Smooth muscle cell (in vitro differentiated cells): ENCODE measurements around the gene SUSD3. TPM values are rescaled to one million over a fixed set of nuclear protein-coding genes. Genes with fewer than 3 reads are reported as not detected.

Source experiments
- DNase-seq: peaks from one replicate; lab custom pipeline; 2025; ENCODE audit not compliant: unreplicated experiment; lab: John Stamatoyannopoulos, UW
- H2AFZ ChIP-seq: fragments of 200-600 bp; sonication (generic); 2 replicates; pipeline ENCODE4 v1.6.0; 2016; ENCODE audit warnings: antibody characterized with exemption, low read depth, mild to moderate bottlenecking
- H3F3A ChIP-seq: fragments of 200-600 bp; sonication (generic); 2 replicates; pipeline ENCODE4 v1.6.0; 2017; ENCODE audit warnings: antibody characterized with exemption, low read depth
- H3K27ac ChIP-seq: fragments of 200-600 bp; sonication (generic); 2 replicates; pipeline ENCODE4 v1.5.1; 2016; ENCODE audit warnings: low read depth, mild to moderate bottlenecking
- H3K27me3 ChIP-seq: fragments of 200-600 bp; sonication (generic); 2 replicates; pipeline ENCODE4 v1.6.1; 2016; ENCODE audit warnings: low read depth, mild to moderate bottlenecking
- H3K36me3 ChIP-seq: fragments of 200-600 bp; sonication (generic); 2 replicates; pipeline ENCODE4 v1.5.1; 2016; ENCODE audit warnings: low read depth
- H3K4me1 ChIP-seq: fragments of 200-600 bp; sonication (generic); 2 replicates; pipeline ENCODE4 v1.5.1; 2016; ENCODE audit warnings: low read depth
- H3K4me2 ChIP-seq: fragments of 200-600 bp; sonication (generic); 2 replicates; pipeline ENCODE4 v1.6.0; 2016; ENCODE audit warnings: mild to moderate bottlenecking
- H3K4me3 ChIP-seq: fragments of 200-600 bp; sonication (generic); 2 replicates; pipeline ENCODE4 v1.5.1; 2016; ENCODE audit warnings: mild to moderate bottlenecking
- H3K79me2 ChIP-seq: fragments of 200-600 bp; sonication (generic); 2 replicates; pipeline ENCODE4 v1.6.0; 2016; ENCODE audit warnings: low read depth, mild to moderate bottlenecking
- H3K9ac ChIP-seq: fragments of 200-600 bp; sonication (generic); 2 replicates; pipeline ENCODE4 v1.6.0; 2016; ENCODE audit warnings: low read depth
- H3K9me3 ChIP-seq: fragments of 200-600 bp; sonication (generic); replicated peaks from 2 replicates; pipeline ENCODE4 v1.5.1; 2016; ENCODE audit warnings: low read depth
- H4K20me1 ChIP-seq: fragments of 200-600 bp; sonication (generic); 2 replicates; pipeline ENCODE4 v1.6.0; 2016; ENCODE audit warnings: low read depth
- WGBS: methylation state at CpG from one replicate; pipeline ENCODE4 v1.1.7; 2016; ENCODE audit warnings: low lambda C conversion rate; 5-methylcytosine and 5-hydroxymethylcytosine counted together
- polyA plus RNA-seq: library from polyadenylated mRNA; unstranded; fragments of >200 nt; fragmentation: Nextera tagmentation; extraction: Ambion mirVana; gene quantifications from 2 replicates; pipeline ENCODE4 v1.2.1, GENCODE V29; 2016
- total RNA-seq: library from RNA; depleted of rRNA; stranded (reverse); fragments of >200 nt; gene quantifications from 2 replicates; pipeline ENCODE4 v1.2.3, GENCODE V29; 2014
- TF ChIP-seq, protein P1 (sequence below): fragments of 200-600 bp; sonication (generic); IDR thresholded peaks from 2 replicates; pipeline ENCODE4 v1.5.1; 2017; ENCODE audit warnings: borderline replicate concordance, mild to moderate bottlenecking, antibody characterized with exemption; ENCODE audit not compliant: insufficient read depth, poor library complexity, severe bottlenecking

The SUSD3 gene
- total and polyA plus RNA-seq, 2 experiments from 2014 or later: 0.34 TPM; not detected in 1

- no peaks in the 10 kb centered on the region for H3F3A ChIP-seq
- no peaks in the 10 kb centered on the region for H3K27me3 ChIP-seq
- peaks cover 5% of the 10 kb centered on the region for H3K4me1 ChIP-seq
- no peak for DNase-seq
- H3K79me2 ChIP-seq: no peaks in the 10 kb centered on the region
- 73% methylated on average over 15 of the region's 15 CpGs for WGBS
- no peaks in the 10 kb centered on the region for H4K20me1 ChIP-seq
- H3K9me3 ChIP-seq: no peaks in the 10 kb centered on the region
- no peaks in the 10 kb centered on the region for H3K36me3 ChIP-seq
- no peak overlapping the region for H2AFZ ChIP-seq
- no peak overlapping the region for H3K9ac ChIP-seq
- H3K27ac ChIP-seq: no peak overlapping the region
- TF ChIP-seq, protein P1, sequence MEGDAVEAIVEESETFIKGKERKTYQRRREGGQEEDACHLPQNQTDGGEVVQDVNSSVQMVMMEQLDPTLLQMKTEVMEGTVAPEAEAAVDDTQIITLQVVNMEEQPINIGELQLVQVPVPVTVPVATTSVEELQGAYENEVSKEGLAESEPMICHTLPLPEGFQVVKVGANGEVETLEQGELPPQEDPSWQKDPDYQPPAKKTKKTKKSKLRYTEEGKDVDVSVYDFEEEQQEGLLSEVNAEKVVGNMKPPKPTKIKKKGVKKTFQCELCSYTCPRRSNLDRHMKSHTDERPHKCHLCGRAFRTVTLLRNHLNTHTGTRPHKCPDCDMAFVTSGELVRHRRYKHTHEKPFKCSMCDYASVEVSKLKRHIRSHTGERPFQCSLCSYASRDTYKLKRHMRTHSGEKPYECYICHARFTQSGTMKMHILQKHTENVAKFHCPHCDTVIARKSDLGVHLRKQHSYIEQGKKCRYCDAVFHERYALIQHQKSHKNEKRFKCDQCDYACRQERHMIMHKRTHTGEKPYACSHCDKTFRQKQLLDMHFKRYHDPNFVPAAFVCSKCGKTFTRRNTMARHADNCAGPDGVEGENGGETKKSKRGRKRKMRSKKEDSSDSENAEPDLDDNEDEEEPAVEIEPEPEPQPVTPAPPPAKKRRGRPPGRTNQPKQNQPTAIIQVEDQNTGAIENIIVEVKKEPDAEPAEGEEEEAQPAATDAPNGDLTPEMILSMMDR: no peak
- H3K4me2 ChIP-seq: no peak overlapping the region
- no peak overlapping the region for H3K4me3 ChIP-seq
Measured at GRCh38 chr9:93052791-93053540, 5.5 kb upstream of the SUSD3 start.

- H4K20me1 ChIP-seq: no peaks in the 10 kb centered on the region
- H3K9ac ChIP-seq: no peak overlapping the region
- H3K4me1 ChIP-seq: peaks cover 8% of the 10 kb centered on the region
- H3K4me3 ChIP-seq: no peak overlapping the region
- no peaks in the 10 kb centered on the region for H3F3A ChIP-seq
- WGBS: 85% methylated on average over 5 of the region's 5 CpGs
- H3K27ac ChIP-seq: no peak overlapping the region
- no peak overlapping the region for H2AFZ ChIP-seq
- no peaks in the 10 kb centered on the region for H3K27me3 ChIP-seq
- no peaks in the 10 kb centered on the region for H3K9me3 ChIP-seq
- H3K36me3 ChIP-seq: no peaks in the 10 kb centered on the region
- no peaks in the 10 kb centered on the region for H3K79me2 ChIP-seq
- no peak overlapping the region for H3K4me2 ChIP-seq
- DNase-seq: no peak
- TF ChIP-seq, protein P1: no peak
Measured at GRCh38 chr9:93053781-93054331, 4.6 kb upstream of the SUSD3 start.

GRCh38 chr9:93054758-93055704 lies 3.5 kb upstream of the SUSD3 start:
- H3K36me3 ChIP-seq: no peaks in the 10 kb centered on the region
- no peaks in the 10 kb centered on the region for H4K20me1 ChIP-seq
- no peaks in the 10 kb centered on the region for H3K79me2 ChIP-seq
- H3K4me1 ChIP-seq: peaks cover 8% of the 10 kb centered on the region
- H2AFZ ChIP-seq: no peak overlapping the region
- H3K27me3 ChIP-seq: no peaks in the 10 kb centered on the region
- no peak overlapping the region for H3K27ac ChIP-seq
- TF ChIP-seq, protein P1: no peak
- no peaks in the 10 kb centered on the region for H3F3A ChIP-seq
- no peak overlapping the region for H3K4me2 ChIP-seq
- H3K9me3 ChIP-seq: no peaks in the 10 kb centered on the region
- no peak overlapping the region for H3K4me3 ChIP-seq
- H3K9ac ChIP-seq: no peak overlapping the region
- WGBS: 87% methylated on average over 11 of the region's 11 CpGs
- no peak for DNase-seq
